HEK293T (cell line): ENCODE measurements around the gene PFDN4.

Experiments used
- CTCF ChIA-PET: fragments of 350-600 bp; formaldehyde crosslinking; extraction: SDS; loops from one replicate; lab custom pipeline; 2021; ENCODE audit warnings: antibody characterized with exemption, inconsistent platforms; lab: Yijun Ruan, JAX
- POLR2A ChIA-PET: fragments of 350-600 bp; formaldehyde crosslinking; extraction: SDS; loops from one replicate; lab custom pipeline; 2020; ENCODE audit warnings: antibody characterized with exemption, inconsistent platforms; lab: Yijun Ruan, JAX
- DNase-seq: peaks from one replicate; pipeline ENCODE4 v3.0.0; 2012; ENCODE audit warnings: mixed read lengths; ENCODE audit errors: extremely low spot score
- ARNT ChIP-seq: fragments of 450-650 bp; IDR thresholded peaks from 2 replicates; pipeline ENCODE4 v1.6.1; 2017; ENCODE audit warnings: mild to moderate bottlenecking
- BHLHE40 ChIP-seq: fragments of 450-650 bp; IDR thresholded peaks from 2 replicates; pipeline ENCODE4 v1.6.1; 2016; ENCODE audit warnings: mild to moderate bottlenecking, moderate library complexity, borderline replicate concordance
- CTBP1 ChIP-seq: fragments of 450-650 bp; IDR thresholded peaks from 2 replicates; pipeline ENCODE4 v1.6.1; 2016; ENCODE audit warnings: borderline replicate concordance
- ELF4 ChIP-seq: fragments of 450-650 bp; IDR thresholded peaks from 2 replicates; pipeline ENCODE4 v1.6.1; 2017; ENCODE audit warnings: antibody characterized with exemption
- FOXA1 ChIP-seq: fragments of 450-650 bp; IDR thresholded peaks from 2 replicates; pipeline ENCODE4 v1.6.1; 2016; ENCODE audit warnings: mild to moderate bottlenecking
- FOXK2 ChIP-seq: fragments of 450-650 bp; IDR thresholded peaks from 2 replicates; pipeline ENCODE4 v1.6.1; 2016; ENCODE audit warnings: mild to moderate bottlenecking
- FOXM1 ChIP-seq: fragments of 450-650 bp; IDR thresholded peaks from 2 replicates; pipeline ENCODE4 v1.6.1; 2017; ENCODE audit warnings: mild to moderate bottlenecking, borderline replicate concordance
- HDGF ChIP-seq: fragments of 450-650 bp; IDR thresholded peaks from 2 replicates; pipeline ENCODE4 v1.6.1; 2017; ENCODE audit warnings: antibody characterized with exemption, borderline replicate concordance
- L3MBTL2 ChIP-seq: fragments of 450-650 bp; conservative IDR thresholded peaks from 2 replicates; pipeline ENCODE4 v1.6.1; 2016; ENCODE audit warnings: mild to moderate bottlenecking
- LEF1 ChIP-seq: fragments of 450-650 bp; IDR thresholded peaks from 2 replicates; pipeline ENCODE4 v1.6.1; 2017; ENCODE audit warnings: mild to moderate bottlenecking, borderline replicate concordance
- NFRKB ChIP-seq: fragments of 450-650 bp; IDR thresholded peaks from 2 replicates; pipeline ENCODE4 v1.6.1; 2016; ENCODE audit warnings: mild to moderate bottlenecking, moderate library complexity
- SP1 ChIP-seq: fragments of 450-650 bp; IDR thresholded peaks from 2 replicates; pipeline ENCODE4 v1.6.1; 2017
- SUZ12 ChIP-seq: fragments of 450-650 bp; IDR thresholded peaks from 2 replicates; pipeline ENCODE4 v1.6.1; 2016; ENCODE audit warnings: mild to moderate bottlenecking
- TARDBP ChIP-seq: fragments of 450-650 bp; IDR thresholded peaks from 2 replicates; pipeline ENCODE4 v1.6.1; 2016
- ZNF384 ChIP-seq: fragments of 450-650 bp; IDR thresholded peaks from 2 replicates; pipeline ENCODE4 v1.6.1; 2016
- TF ChIP-seq, protein P1 (sequence below): fragments of 450-650 bp; IDR thresholded peaks from 2 replicates; pipeline ENCODE4 v1.6.1; 2016

Gene PFDN4

DNA sequence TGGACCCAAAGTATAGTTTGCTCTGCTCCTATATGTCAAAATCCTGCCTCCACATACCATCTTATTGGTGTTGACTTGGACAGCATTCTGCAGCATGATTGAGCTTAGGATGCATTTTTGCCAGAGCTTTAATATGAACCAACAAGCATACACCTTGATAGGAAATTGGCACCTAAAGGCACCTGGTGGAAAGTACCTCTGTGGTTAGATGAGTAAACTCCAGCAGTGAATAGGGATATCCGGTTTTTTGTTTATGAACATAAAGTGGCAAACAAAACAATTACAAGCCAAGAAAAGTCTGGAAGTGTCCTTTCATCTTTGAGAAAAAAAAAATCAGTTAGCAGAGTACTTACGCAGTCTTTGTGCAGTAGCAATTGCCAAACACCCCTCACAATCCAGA lies 27.9 kb upstream of the PFDN4 start:
- no peak for TF ChIP-seq LEF1
- TF ChIP-seq, protein P1, sequence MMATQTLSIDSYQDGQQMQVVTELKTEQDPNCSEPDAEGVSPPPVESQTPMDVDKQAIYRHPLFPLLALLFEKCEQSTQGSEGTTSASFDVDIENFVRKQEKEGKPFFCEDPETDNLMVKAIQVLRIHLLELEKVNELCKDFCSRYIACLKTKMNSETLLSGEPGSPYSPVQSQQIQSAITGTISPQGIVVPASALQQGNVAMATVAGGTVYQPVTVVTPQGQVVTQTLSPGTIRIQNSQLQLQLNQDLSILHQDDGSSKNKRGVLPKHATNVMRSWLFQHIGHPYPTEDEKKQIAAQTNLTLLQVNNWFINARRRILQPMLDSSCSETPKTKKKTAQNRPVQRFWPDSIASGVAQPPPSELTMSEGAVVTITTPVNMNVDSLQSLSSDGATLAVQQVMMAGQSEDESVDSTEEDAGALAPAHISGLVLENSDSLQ = no peak
- no peak for TF ChIP-seq BHLHE40
- no peak for TF ChIP-seq ARNT
- TF ChIP-seq CTBP1 = no peak
- no peak for TF ChIP-seq FOXK2
- no peak for TF ChIP-seq L3MBTL2
- TF ChIP-seq SUZ12 = no peak
- no peak for TF ChIP-seq TARDBP
- no peak for TF ChIP-seq ELF4
- no peak for TF ChIP-seq FOXM1
- no peak for TF ChIP-seq HDGF
- no peak for TF ChIP-seq ZNF384
- TF ChIP-seq NFRKB = no peak
- no peak for TF ChIP-seq SP1
- ChIA-PET CTCF (no interaction called here), POLR2A (no interaction called here)
- DNase-seq = no peak

- CTCF ChIA-PET = no interaction called here
- TF ChIP-seq LEF1 (no peak), FOXA1 (no peak), FOXK2 (no peak), NFRKB (no peak), ZNF384 (no peak), BHLHE40 (no peak), SUZ12 (no peak), TARDBP (no peak), ARNT (no peak), SP1 (no peak), CTBP1 (no peak), ELF4 (no peak), FOXM1 (no peak), L3MBTL2 (no peak), HDGF (no peak)
- TF ChIP-seq, protein P1 = no peak
- DNase-seq = no peak
- POLR2A ChIA-PET = no interaction called here
Measured at GRCh38 chr20:54180931-54181330, 27.0 kb upstream of the PFDN4 start.

GRCh38 chr20:54184071-54184470 lies 23.8 kb upstream of the PFDN4 start:
- ChIA-PET POLR2A (no interaction called here), CTCF (no interaction called here)
- DNase-seq = no peak
- TF ChIP-seq, protein P1 = no peak
- TF ChIP-seq L3MBTL2 (no peak), LEF1 (no peak), SP1 (no peak), TARDBP (no peak), FOXK2 (no peak), ZNF384 (no peak), HDGF (no peak), CTBP1 (no peak), BHLHE40 (no peak), NFRKB (no peak), SUZ12 (no peak), FOXM1 (no peak)

DNA sequence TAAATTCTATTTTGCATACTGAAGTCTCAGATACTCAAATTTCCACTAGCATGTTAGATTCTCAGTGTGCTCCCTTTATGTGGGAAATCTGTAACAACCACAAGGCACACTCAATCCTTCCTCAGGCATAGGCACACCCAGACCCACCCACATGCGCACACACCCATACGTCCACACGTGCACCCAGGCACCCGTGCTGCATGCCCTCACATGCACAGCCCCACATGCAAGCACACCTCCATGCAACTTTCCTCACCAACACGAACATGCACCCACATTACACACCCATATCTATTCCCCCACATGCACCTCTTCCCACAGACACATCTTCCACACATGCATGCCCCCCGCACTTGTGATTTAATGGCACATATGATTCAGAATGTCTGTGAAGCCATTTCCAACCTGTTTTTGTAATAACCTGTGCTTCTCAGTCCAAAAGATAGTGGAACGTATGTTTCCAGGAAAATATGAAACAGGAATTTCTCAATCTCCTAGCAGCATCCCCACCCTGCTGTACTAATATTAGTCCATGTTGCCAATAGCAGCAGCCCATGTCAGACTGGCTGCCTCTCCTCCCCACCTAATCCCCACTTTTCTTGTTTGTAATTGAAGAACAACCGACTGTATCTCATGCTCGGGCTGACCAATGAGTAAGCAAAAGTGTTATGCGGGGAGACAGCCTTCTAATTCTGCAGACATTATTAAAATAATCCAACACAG lies 22.8 kb upstream of the PFDN4 start:
- POLR2A ChIA-PET = no interaction called here
- no peak for DNase-seq
- CTCF ChIA-PET = no interaction called here
- TF ChIP-seq ZNF384 (no peak), LEF1 (no peak), SP1 (no peak), ELF4 (no peak), SUZ12 (no peak), CTBP1 (no peak), FOXM1 (no peak), ARNT (no peak), FOXK2 (no peak), FOXA1 (no peak)

DNA sequence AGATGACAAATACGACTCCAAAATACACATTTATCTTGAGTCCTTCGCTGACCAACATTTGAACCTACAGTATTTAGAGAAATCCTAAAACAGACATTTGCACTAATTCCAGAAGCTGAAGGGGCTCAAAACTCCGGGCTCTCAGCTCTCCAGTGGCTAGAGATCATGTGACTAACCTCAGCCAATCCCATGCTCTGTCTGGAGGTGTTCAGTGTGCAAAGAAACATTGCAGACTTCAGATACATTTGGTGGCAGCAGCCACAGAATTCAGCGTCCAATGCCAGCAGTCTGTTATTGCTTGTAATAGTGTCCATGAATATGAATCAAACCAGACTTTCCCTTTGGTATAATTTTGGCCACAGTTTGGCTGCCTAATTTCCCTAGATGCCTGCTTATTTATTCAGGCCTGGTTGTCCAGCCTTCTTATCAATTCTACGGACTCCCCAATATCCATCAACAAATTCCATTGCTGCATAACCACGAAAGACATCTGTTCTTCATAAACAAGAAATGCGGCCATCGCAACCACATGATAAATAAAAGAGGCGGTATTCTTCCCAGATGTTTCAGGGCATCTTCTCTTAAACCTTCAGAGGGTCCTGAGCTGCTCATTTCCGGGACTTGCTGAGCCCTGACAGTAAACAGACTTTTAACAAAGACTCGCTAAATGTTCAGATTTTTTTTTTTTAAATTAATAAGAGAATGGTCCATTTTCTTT lies 19.6 kb upstream of the PFDN4 start:
- ChIA-PET CTCF (no interaction called here), POLR2A (no interaction called here)
- DNase-seq = no peak
- TF ChIP-seq FOXK2 = no peak
- TF ChIP-seq, protein P1 = no peak
- TF ChIP-seq SUZ12 = no peak
- no peak for TF ChIP-seq ELF4
- TF ChIP-seq HDGF = no peak
- no peak for TF ChIP-seq LEF1
- TF ChIP-seq FOXM1 = no peak
- no peak for TF ChIP-seq FOXA1
